Muscle of leg (tissue), 11 donors: Measurements from ENCODE around the gene TEDC2. TPM values are rescaled to one million over a fixed set of nuclear protein-coding genes. Genes with fewer than 3 reads are reported as not detected.

Source experiments
- DNase-seq: peaks from one replicate; pipeline ENCODE4 v3.0.0; 2013
- H3K27ac ChIP-seq: one replicate; pipeline ENCODE4 v1.5.1; 2013; ENCODE audit warnings: mild to moderate bottlenecking, low read length, control low read depth
- H3K27me3 ChIP-seq: one replicate; pipeline ENCODE4 v1.6.1; 2013; ENCODE audit warnings: low read length; ENCODE audit not compliant: control insufficient read depth, insufficient read depth
- H3K36me3 ChIP-seq: one replicate; pipeline ENCODE4 v1.6.1; 2013; ENCODE audit warnings: low read length; ENCODE audit not compliant: control insufficient read depth, insufficient read depth
- H3K4me1 ChIP-seq: one replicate; pipeline ENCODE4 v1.6.1; 2013; ENCODE audit warnings: low read length; ENCODE audit not compliant: control insufficient read depth, insufficient read depth
- H3K4me3 ChIP-seq: one replicate; pipeline ENCODE4 v1.5.1; 2013; ENCODE audit warnings: low read length, control low read depth
- H3K9me3 ChIP-seq: replicated peaks from 2 replicates; pipeline ENCODE4 v1.6.1; 2013; ENCODE audit warnings: low read depth, low read length; ENCODE audit not compliant: control insufficient read depth
- WGBS: methylation state at CpG from one replicate; pipeline ENCODE4 v1.1.5; 2013; ENCODE audit warnings: missing lambda C conversion rate; ENCODE audit not compliant: insufficient coverage; 5-methylcytosine and 5-hydroxymethylcytosine counted together
- polyA plus RNA-seq, 8 donors: library from polyadenylated mRNA; unstranded; fragments of 120-200 nt; gene quantifications; one replicate each; pipeline versions ENCODE4 v1.2.1 to v1.2.3, GENCODE V29; 2013; ENCODE audit warnings: inconsistent platforms in 1 of 8, low replicate concordance in 1 of 8; ENCODE audit not compliant: insufficient read length in 8 of 8, insufficient read depth in 1 of 8
- total RNA-seq: library from RNA; stranded (reverse); fragments of 120-200 nt; gene quantifications from one replicate; pipeline ENCODE4 v1.2.4, GENCODE V29; 2013

The TEDC2 gene
- total and polyA plus RNA-seq, 9 donors: 4.4 to 6.6 (median 5.4) TPM

GRCh38 chr16:2500918-2501750, 41.2 kb downstream of the TEDC2 start:
- DNase-seq: peak; percentile 90
- H3K36me3 ChIP-seq: peaks cover 45% of the 10 kb centered on the region
- H3K4me3 ChIP-seq: peak overlapping the region; percentile 40
- no peaks in the 10 kb centered on the region for H3K9me3 ChIP-seq
- H3K4me1 ChIP-seq: peaks cover 47% of the 10 kb centered on the region
- H3K27ac ChIP-seq: peak overlapping the region; percentile 31
- H3K27me3 ChIP-seq: no peaks in the 10 kb centered on the region
- 47% methylated on average over 16 of the region's 23 CpGs for WGBS

DNA sequence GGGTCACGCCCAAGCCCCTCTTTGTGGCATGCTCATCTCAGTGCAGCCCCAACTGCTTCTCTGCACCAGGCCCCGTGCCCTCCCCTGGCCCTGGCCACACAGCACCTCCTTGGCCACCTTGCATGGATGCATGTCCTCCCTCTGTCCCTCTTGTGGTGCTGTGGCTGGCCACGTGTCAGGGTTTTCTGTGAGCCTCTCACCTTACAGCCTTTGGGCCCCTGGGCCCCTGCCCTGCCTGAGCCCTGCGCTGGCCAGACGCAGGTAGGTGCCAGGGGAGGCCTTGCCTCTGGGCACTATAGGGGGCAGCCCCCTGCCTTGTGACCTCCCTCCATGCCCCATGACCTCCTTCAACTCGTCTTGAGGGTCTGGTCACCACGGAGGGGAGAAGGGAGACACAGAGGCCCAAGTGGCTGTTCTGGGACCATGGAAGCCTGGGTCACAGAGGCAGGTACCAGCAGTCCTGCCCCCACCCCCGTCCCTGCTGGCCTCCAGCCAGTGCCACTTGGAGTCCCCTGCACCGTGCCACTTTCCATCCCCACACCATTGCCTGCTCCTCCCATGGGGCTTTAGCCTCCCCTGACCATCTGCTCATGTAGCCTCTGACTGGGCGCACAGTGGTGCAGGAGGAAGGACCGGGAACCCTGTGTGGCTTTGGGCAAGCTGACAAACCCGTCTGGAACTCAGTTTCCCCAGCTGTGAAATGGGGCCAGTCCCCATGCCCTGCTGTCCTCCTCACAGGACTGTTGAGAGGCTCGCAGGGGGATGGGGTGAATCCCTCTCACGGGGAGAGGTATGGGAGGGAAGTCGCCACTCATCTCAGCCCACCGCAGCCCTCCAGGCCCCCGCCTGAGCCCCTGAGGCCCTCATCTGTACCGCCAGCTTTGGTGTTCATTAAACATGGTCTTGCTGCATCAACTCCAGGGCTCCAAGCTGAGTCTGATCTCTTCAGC, 42.3 kb downstream of the TEDC2 start:
- H3K4me1 ChIP-seq: peaks cover 47% of the 10 kb centered on the region
- H3K27me3 ChIP-seq: no peaks in the 10 kb centered on the region
- peaks cover 37% of the 10 kb centered on the region for H3K36me3 ChIP-seq
- no peaks in the 10 kb centered on the region for H3K9me3 ChIP-seq
- DNase-seq: peak; percentile 31
- H3K27ac ChIP-seq: peak overlapping the region; percentile 55
- 65% methylated on average over 9 of the region's 18 CpGs for WGBS
- no peak overlapping the region for H3K4me3 ChIP-seq

DNA sequence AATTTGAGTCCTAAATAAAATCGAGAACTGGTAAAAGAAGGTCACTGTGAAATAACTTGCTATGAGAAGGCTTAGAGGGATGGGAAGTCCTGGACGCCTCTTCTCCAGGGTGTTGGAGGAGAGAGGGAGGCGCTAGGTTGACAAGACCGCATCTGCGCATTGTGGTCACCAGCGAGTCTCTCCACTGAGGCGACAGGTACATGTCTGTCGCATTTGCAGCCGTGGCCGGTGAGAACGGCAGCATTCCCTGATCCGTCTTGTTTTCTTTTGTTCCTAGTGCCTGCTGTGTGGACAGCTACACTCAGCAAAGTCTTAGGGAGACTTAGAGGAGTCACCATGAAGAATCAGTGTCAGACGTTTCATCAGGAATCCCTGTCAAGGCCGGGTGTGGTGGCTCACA, 45.8 kb downstream of the TEDC2 start:
- DNase-seq: no peak
- Histone ChIP-seq H3K36me3 (peaks cover 8% of the 10 kb centered on the region), H3K4me3 (no peak overlapping the region), H3K4me1 (peaks cover 50% of the 10 kb centered on the region), H3K9me3 (no peaks in the 10 kb centered on the region), H3K27ac (no peak overlapping the region), H3K27me3 (no peaks in the 10 kb centered on the region)
- 93% methylated on average over 12 of the region's 14 CpGs for WGBS

DNA sequence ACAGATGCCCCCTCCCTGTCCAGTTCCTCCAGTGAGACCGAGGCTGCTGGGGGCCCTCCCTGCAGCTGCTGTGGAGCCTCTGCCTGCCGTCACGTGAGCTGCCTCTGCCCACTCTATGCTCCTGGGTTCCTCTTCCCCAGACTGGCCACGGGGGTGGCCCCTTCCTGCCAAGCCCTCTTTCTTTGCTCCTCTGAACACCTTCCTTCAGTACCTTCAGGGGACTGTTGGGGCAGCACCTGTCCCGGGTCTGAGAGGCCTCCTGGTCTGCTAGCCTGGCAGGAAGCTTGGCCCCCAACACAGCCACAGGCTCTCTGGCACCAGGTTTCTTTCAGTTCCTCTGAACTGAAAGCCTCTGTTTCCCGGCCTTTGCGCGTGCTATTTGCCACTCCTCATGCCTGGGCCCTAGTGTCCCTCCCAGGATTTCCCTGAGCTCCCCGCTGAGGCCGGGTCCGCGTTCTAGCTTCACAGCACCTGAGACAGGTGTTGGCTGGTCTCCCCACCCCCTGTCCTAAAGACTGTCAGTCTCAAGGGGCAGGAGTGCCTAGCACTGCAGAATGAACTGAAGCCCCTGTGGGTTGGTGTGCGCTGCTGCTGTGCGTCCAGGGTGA, 47.2 kb downstream of the TEDC2 start:
- Histone ChIP-seq H3K36me3 (peaks cover 8% of the 10 kb centered on the region), H3K27ac (peak overlapping the region; percentile 78), H3K27me3 (no peaks in the 10 kb centered on the region), H3K4me3 (no peak overlapping the region), H3K9me3 (no peaks in the 10 kb centered on the region), H3K4me1 (peaks cover 49% of the 10 kb centered on the region)
- WGBS: 72% methylated on average over 14 of the region's 14 CpGs
- DNase-seq: no peak

DNA sequence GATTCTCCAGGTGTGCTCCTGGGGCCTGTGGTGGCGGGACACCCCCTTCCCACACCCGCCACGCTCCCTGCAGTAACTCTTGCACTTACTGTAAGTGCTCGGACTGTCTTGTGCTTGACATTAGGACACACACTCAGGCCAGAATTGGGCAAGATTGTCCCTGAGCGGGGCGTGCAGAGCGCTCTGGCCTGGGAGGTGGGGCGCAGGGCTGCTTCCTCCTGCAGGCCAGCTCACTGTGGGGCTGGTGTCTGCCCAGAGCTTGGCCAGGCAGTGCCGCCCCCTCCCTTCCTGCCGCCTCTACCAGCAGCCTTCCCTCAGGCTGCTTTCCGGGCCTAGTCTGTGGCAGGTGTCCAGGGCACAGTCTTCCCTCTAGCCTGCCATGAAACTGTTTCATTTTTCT, 47.8 kb downstream of the TEDC2 start:
- Histone ChIP-seq H3K4me1 (peaks cover 49% of the 10 kb centered on the region), H3K27me3 (no peaks in the 10 kb centered on the region), H3K36me3 (peaks cover 8% of the 10 kb centered on the region), H3K9me3 (no peaks in the 10 kb centered on the region), H3K4me3 (no peak overlapping the region), H3K27ac (peak overlapping the region; percentile 78)
- 93% methylated on average over 9 of the region's 11 CpGs for WGBS
- DNase-seq: no peak

DNA sequence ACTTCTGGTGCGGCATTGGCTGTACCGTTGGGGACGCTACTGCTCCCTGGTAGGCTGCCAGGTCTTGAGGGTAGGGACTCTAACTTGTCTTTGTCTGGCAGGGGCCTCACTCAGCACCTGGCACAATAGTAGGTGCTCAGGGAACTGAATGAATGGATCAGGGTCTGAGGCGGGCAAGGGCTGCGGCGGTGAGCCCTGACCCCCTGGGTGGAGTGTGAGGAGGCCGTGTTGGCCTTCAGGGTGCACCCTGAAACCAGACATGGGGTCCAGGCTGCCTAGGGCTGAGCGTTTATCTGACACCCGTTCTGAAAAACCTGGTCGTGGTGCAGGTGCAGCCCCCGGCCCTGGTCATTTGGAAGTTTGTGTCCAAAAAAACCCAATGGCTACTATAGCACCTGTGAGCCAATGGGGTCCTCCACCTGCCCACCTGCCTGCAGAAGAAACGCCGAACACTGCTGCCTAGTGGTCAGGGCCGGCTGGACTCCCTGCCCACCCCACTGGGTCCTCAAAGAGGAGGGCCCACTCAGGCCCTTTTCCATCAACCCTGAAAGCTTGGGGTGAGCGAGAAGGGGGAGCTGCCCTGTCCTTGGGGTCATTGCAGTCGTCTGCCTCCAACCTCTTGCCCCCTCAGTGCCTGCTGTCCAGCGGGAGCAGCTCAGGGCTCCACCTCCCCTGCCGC, 49.0 kb downstream of the TEDC2 start:
- peaks cover 53% of the 10 kb centered on the region for H3K4me1 ChIP-seq
- H3K9me3 ChIP-seq: no peaks in the 10 kb centered on the region
- peak overlapping the region; percentile 42 for H3K27ac ChIP-seq
- no peaks in the 10 kb centered on the region for H3K27me3 ChIP-seq
- no peak overlapping the region for H3K4me3 ChIP-seq
- 83% methylated on average over 10 of the region's 18 CpGs for WGBS
- H3K36me3 ChIP-seq: peaks cover 8% of the 10 kb centered on the region
- DNase-seq: no peak

DNA sequence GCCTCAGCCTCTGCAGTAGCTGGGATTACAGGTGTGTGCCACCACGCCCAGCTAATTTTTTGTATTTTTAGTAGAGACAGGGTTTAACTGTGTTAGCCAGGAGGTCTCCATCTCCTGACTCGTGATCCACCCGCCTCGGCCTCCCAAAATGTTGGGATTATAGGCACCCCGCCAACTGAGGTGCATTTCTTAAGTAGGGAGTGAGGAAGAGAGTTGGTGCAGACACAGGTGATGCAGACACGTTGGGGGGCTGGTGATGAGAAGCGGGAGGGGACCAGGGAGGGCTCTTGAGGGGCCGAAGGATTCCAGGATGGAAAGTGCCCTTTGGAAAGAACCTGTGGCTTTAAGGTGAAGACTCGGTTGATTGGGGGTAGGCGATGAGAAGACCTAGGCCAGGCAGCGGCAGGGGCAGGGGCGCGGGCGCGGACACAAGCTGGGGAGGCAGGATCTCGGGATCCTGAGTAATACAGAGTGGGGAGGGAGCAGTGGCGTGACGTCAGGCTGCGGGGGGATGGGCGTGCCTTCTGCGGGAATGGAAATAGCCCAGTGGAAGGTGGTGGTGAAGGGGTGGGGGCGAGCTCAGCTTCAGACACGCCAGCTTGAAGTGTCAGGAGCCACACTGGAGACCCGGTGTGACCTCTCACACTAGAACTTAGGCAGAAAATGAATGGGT, 51.4 kb downstream of the TEDC2 start:
- H3K4me1 ChIP-seq: peaks cover 69% of the 10 kb centered on the region
- H3K36me3 ChIP-seq: peaks cover 6% of the 10 kb centered on the region
- peak overlapping the region; percentile 38 for H3K27ac ChIP-seq
- no peaks in the 10 kb centered on the region for H3K27me3 ChIP-seq
- no peak overlapping the region for H3K4me3 ChIP-seq
- H3K9me3 ChIP-seq: no peaks in the 10 kb centered on the region
- DNase-seq: peak; percentile 67
- 29% methylated on average over 21 of the region's 24 CpGs for WGBS

- no peak overlapping the region for H3K4me3 ChIP-seq
- H3K4me1 ChIP-seq: peaks cover 76% of the 10 kb centered on the region
- H3K36me3 ChIP-seq: peaks cover 12% of the 10 kb centered on the region
These were observed 52.3 kb downstream of the TEDC2 start for GRCh38 chr16:2511996-2512734.

More at GRCh38 chr16:2511996-2512734, 52.3 kb downstream of the TEDC2 start:
- peak; percentile 19 for DNase-seq
- Histone ChIP-seq H3K27me3 (no peaks in the 10 kb centered on the region), H3K27ac (peak overlapping the region; percentile 92), H3K9me3 (no peaks in the 10 kb centered on the region)
- 78% methylated on average over 15 of the region's 17 CpGs for WGBS
